Pancreas (tissue), 10 donors: ENCODE data around the gene GSG1L. TPM values are rescaled to one million over a fixed set of nuclear protein-coding genes. Genes with fewer than 3 reads are reported as not detected.

ENCODE experiments used
- ATAC-seq, 4 donors: fragments of 200-7000 bp; cut with Tn5 transposase; one replicate each; pipeline versions ENCODE4 v1.8.0 to v1.9.1; 2020; ENCODE audit warnings: mild to moderate bottlenecking in 4 of 4, moderate library complexity in 4 of 4
- DNase-seq, 6 donors: peaks; one replicate each; pipeline ENCODE4 v3.0.0-alpha.2; 2020
- FAIRE-seq: peaks from 2 replicates; lab custom pipeline; 2012; peaks lifted over from hg19 to GRCh38; lab: Jason Lieb, UNC
- H3K27ac ChIP-seq, 4 donors: fragments of 200-600 bp; sonication (generic); 1 replicate in 3 of 4; 2 replicates in 1 of 4; pipeline versions ENCODE4 v1.5.0 to v1.8.0; 2020
- H3K27me3 ChIP-seq, 4 donors: fragments of 200-600 bp; one replicate each; pipeline ENCODE4 v1.8.0; 2021
- H3K36me3 ChIP-seq, 3 donors: fragments of 200-600 bp; sonication (generic) in 1 of 3; one replicate each; pipeline versions ENCODE4 v1.5.0 to v1.8.0; 2020 to 2021
- H3K4me1 ChIP-seq, 3 donors: fragments of 200-600 bp; one replicate each; pipeline ENCODE4 v1.8.0; 2021
- H3K4me3 ChIP-seq, 4 donors: fragments of 200-600 bp; sonication (generic) in 2 of 4; one replicate each; pipeline versions ENCODE4 v1.5.0 to v1.8.0; 2020 to 2021
- H3K9me3 ChIP-seq, 4 donors: fragments of 200-600 bp; one replicate each; pipeline ENCODE4 v1.8.0; 2021
- WGBS, 2 donors: extraction: QIAGEN DNeasy Blood & Tissue Kit; methylation state at CpG; one replicate each; pipeline ENCODE4 v1.1.7; 2013; 5-methylcytosine and 5-hydroxymethylcytosine counted together
- intact Hi-C, 3 donors: fragments of 100-400 bp; cut with DNase I; formaldehyde crosslinking; loops; one replicate each; pipeline versions ENCODE4 v1.11.1 to v1.14.2; 2022
- polyA plus RNA-seq, 2 donors: library from polyadenylated mRNA; stranded (reverse); fragments of 200-250 nt; gene quantifications; one replicate each; pipeline ENCODE4 v1.2.3, GENCODE V29; 2013
- total RNA-seq, 6 donors: library from RNA; stranded (reverse); fragmentation: NEBNext Ultra II Directional in 4 of 6; extraction: Animal tissue kit (Norgen Biotek cat#: 25700) in 4 of 6; gene quantifications; one replicate each; pipeline versions ENCODE4 v1.2.1 to v1.2.4, GENCODE V29; 2021 to 2023
- TF ChIP-seq, protein P1 (sequence below), 4 donors: fragments of 200-600 bp; sonication (generic) in 3 of 4; IDR thresholded peaks; one replicate each; pipeline versions ENCODE4 v1.5.0 to v1.8.0; 2021; ENCODE audit warnings: antibody characterized with exemption in 4 of 4
- donor health status: healthy with polysubstance abuse.
- donor health status: DM: no; HTN: no; CAD: no; lungs with moderate emphysema.
- donor health status: DM: no; HTN: no; CAD: no.
- donor health status: control.
- donor health status: control.
- donor health status: Bipolar disorder and iron deficiency.
- donor health status: DM: yes; HTN: yes; CAD: no.
- donor health status: DM: no; HTN: no; CAD: no.
- donor health status: DM: no; HTN: no; CAD: no.
- donor health status: DM: yes; HTN: yes; CAD: no.

GSG1L gene
- total and polyA plus RNA-seq, 8 donors: 0.02 to 0.12 TPM; not detected in 6

DNA sequence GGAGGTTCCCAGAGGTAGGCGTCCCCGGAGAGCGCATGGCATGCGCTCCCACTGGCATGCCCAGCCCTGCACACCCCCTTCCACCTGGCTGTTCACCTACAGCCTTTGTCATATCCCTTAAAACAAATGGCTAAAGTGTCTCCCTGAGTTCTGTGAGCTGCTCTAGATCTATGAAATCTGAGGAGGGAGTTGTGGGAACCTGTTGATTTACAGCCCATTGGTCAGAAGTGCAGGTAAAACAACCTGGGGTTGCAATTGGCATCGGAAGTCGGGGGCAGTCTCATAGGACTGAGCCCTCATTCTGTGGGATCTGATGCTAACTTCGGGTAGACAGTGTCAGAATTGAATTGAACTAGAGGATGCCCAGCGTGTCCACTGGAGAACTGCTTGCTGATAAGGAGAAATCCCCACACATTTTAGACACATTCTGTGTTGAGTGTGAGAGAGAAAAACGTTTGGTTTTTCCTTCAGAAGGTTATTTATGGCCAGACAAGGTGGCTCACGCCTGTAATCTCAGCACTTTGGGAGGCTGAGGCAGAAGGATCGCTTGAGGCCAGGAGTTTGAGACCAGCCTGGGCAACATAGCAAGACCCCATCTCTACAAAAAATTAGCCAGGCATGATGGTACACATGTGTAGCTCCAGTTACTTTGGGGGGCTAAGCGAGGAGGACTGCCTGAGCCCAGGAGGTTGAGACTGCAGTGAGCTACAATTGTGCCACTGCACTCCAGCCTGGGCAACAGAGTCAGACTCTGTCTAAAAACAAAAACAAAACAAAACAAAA is 22.1 kb upstream of the GSG1L start:
- Histone ChIP-seq H3K9me3 (no peaks in the 10 kb centered on the region), H3K27me3 (no peaks in the 10 kb centered on the region), H3K27ac (no peak overlapping the region), H3K4me1 (no peaks in the 10 kb centered on the region), H3K36me3 (no peaks in the 10 kb centered on the region), H3K4me3 (no peak overlapping the region)
- ATAC-seq (no peak), DNase-seq (no peak), FAIRE-seq (no peak)
- TF ChIP-seq, protein P1, sequence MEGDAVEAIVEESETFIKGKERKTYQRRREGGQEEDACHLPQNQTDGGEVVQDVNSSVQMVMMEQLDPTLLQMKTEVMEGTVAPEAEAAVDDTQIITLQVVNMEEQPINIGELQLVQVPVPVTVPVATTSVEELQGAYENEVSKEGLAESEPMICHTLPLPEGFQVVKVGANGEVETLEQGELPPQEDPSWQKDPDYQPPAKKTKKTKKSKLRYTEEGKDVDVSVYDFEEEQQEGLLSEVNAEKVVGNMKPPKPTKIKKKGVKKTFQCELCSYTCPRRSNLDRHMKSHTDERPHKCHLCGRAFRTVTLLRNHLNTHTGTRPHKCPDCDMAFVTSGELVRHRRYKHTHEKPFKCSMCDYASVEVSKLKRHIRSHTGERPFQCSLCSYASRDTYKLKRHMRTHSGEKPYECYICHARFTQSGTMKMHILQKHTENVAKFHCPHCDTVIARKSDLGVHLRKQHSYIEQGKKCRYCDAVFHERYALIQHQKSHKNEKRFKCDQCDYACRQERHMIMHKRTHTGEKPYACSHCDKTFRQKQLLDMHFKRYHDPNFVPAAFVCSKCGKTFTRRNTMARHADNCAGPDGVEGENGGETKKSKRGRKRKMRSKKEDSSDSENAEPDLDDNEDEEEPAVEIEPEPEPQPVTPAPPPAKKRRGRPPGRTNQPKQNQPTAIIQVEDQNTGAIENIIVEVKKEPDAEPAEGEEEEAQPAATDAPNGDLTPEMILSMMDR (IDR thresholded peaks at IDR 0.05): no peak
- intact Hi-C loops: no loop called here
- WGBS, 2 donors: 62 to 63% methylated on average over 12 of the region's 12 CpGs

DNA sequence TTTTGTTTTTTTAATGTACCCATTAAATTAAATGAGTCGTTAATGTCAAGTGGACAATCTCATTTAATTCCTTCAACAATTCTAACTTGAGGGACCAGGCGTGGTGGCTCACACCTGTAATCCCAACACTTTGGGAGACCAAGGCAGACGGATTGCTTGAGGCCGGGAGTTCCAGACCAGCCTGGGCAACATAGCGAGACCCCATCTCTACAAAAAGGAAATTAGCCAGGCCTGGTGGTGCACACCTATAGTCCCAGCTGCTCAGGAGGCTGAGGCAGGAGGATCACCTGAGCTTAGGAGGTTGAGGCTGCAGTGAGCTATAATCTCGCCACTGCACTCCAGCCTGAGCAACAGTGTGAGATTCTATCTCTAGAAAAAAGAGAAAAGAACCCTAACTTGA is 20.7 kb upstream of the GSG1L start:
- DNase-seq (no peak), ATAC-seq (no peak), FAIRE-seq (no peak)
- H3K36me3 ChIP-seq: no peaks in the 10 kb centered on the region
- H3K27ac ChIP-seq: no peak overlapping the region
- H3K4me1 ChIP-seq: no peaks in the 10 kb centered on the region
- intact Hi-C loops: no loop called here
- no peaks in the 10 kb centered on the region for H3K9me3 ChIP-seq
- H3K27me3 ChIP-seq: no peaks in the 10 kb centered on the region
- WGBS, 2 donors: 81 to 94% methylated on average over 6 of the region's 6 CpGs
- no peak overlapping the region for H3K4me3 ChIP-seq
- TF ChIP-seq, protein P1 (IDR thresholded peaks at IDR 0.05): no peak

DNA sequence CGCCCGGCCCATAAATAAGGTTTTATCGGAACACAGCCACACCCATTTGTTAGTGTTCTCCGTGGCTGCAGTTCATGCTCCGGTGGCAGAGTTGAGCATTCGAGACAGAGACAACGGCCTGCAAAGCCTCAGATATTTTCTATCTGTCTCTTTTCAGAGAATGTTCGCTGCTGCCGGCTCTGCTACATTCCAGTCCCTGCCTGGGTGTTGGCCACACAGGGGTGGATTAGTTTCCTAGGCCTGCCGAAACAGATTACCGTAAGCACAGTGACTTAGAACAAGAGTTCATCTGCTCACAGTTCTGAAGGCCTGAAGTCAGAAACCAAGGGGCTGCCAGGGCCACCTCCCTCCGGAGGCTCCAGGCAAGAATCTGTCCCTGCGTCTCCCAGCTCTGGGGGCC is 19.1 kb upstream of the GSG1L start:
- H3K27ac ChIP-seq: no peak overlapping the region
- no peak for DNase-seq
- FAIRE-seq: no peak
- H3K4me1 ChIP-seq: no peaks in the 10 kb centered on the region
- no peak overlapping the region for H3K4me3 ChIP-seq
- 73 to 79% methylated on average over 13 of the region's 13 CpGs for WGBS, 2 donors
- H3K9me3 ChIP-seq: no peaks in the 10 kb centered on the region
- intact Hi-C loops: no loop called here
- no peaks in the 10 kb centered on the region for H3K36me3 ChIP-seq
- TF ChIP-seq, protein P1 (IDR thresholded peaks at IDR 0.05): no peak
- no peak for ATAC-seq
- H3K27me3 ChIP-seq: no peaks in the 10 kb centered on the region

DNA sequence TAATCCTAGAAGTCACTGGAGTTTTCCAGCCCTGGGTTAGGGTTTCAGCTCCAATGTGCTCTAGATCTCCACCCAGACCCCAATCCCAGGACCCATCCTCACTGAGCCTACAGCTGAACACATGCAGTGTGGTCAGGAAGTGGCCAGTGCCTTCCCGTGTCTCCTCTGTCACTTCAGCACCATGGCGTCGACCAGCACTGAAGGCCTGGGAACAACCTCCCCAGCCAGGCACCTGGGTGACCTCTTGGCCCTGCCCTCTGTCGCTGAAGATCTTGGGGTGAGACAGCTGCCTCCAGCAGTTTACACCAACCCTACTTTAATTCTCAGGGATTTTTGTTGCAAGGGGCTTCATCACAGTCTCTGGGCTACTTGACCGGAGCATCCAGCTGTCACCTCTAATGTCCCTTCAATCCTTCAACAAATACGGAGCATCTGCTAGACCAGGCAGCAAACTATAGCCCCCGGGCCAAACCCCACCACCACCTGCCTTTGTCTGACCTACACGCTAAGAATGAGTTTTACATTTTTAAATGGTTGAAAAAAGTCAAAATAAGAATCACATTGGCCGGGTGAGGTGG is 18.0 kb upstream of the GSG1L start:
- DNase-seq (no peak), FAIRE-seq (no peak), ATAC-seq (no peak)
- TF ChIP-seq, protein P1 (IDR thresholded peaks at IDR 0.05): no peak
- Histone ChIP-seq H3K4me3 (no peak overlapping the region), H3K9me3 (no peaks in the 10 kb centered on the region), H3K36me3 (no peaks in the 10 kb centered on the region), H3K27me3 (no peaks in the 10 kb centered on the region), H3K27ac (no peak overlapping the region), H3K4me1 (no peaks in the 10 kb centered on the region)
- 73% methylated on average over 9 of the region's 9 CpGs for WGBS, 2 donors
- intact Hi-C loops: no loop called here

DNA sequence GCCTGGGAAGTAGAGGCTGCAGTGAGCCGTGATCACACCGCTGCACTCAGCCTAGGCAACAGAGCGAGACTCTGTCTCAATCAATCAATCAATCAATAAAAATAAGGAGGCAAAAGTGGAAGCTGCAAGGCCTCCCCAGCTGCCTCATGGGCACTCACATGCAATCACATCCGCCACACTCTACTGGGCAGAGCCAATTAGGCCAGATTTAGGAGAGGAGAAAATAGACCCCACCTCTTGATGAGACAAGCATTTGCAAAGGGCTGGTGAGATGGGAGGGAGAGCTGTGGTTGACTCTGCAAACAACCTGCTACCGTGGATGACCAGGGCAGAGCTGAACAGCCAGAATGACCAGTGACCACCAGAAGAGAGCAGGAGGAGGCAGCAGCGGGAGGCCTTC is 14.7 kb upstream of the GSG1L start:
- Histone ChIP-seq H3K4me3 (no peak overlapping the region), H3K9me3 (no peaks in the 10 kb centered on the region), H3K27ac (no peak overlapping the region), H3K27me3 (no peaks in the 10 kb centered on the region), H3K4me1 (no peaks in the 10 kb centered on the region), H3K36me3 (no peaks in the 10 kb centered on the region)
- DNase-seq (no peak), FAIRE-seq (no peak), ATAC-seq (no peak)
- intact Hi-C loops: loop anchor here in 1 of 3 donors (10.0 kb wide), 1 partner anchor 473 kb away; no protein-coding TSS in a partner anchor
- WGBS, 2 donors: 80 to 94% methylated on average over 6 of the region's 6 CpGs
- TF ChIP-seq, protein P1 (IDR thresholded peaks at IDR 0.05): no peak
